B cell (primary cell): ENCODE data around the gene TGFBR2. TPM values are rescaled to one million over a fixed set of nuclear protein-coding genes. Genes with fewer than 3 reads are reported as not detected.

Experiments
- ATAC-seq: fragments of 200-7000 bp; cut with Tn5 transposase; one replicate; pipeline ENCODE4 v1.10.0; 2021; ENCODE audit warnings: low read depth, mild to moderate bottlenecking, moderate number of reproducible peaks, moderate library complexity
- CTCF ChIA-PET: fragments of 350-600 bp; sonication (Branson Sonifier 250); formaldehyde crosslinking; loops from one replicate; lab custom pipeline; 2021; ENCODE audit warnings: antibody characterized with exemption, inconsistent platforms; lab: Charles Lee
- POLR2A ChIA-PET: fragments of 350-600 bp; sonication (Branson Sonifier 250); formaldehyde crosslinking; loops from one replicate; lab custom pipeline; 2021; ENCODE audit warnings: antibody characterized with exemption; lab: Charles Lee
- DNase-seq: peaks from one replicate; pipeline ENCODE4 v3.0.0; 2013
- H2AFZ ChIP-seq: 2 replicates; pipeline ENCODE4 v1.6.1; 2012; ENCODE audit warnings: mild to moderate bottlenecking, low read depth, low read length; ENCODE audit not compliant: insufficient read depth, poor library complexity, severe bottlenecking
- H3K27ac ChIP-seq, 2 donors: 1 replicate in 1 of 2; 2 replicates in 1 of 2; pipeline ENCODE4 v1.5.1; 2012 to 2013; ENCODE audit warnings: low read length in 2 of 2, mild to moderate bottlenecking in 2 of 2, moderate library complexity in 1 of 2
- H3K27me3 ChIP-seq, 4 experiments: fragments of 200-600 bp in 1 of 4; sonication (generic) in 1 of 4; replicated peaks in 1 of 4; 1 replicate in 2 of 4; 2 replicates in 2 of 4; pipeline versions ENCODE4 v1.6.1 to v1.7.0; 2013 to 2016; ENCODE audit warnings: low read length in 3 of 4, mild to moderate bottlenecking in 2 of 4, mixed read lengths in 1 of 4, moderate library complexity in 1 of 4; ENCODE audit not compliant: insufficient read depth in 4 of 4, control insufficient read depth in 3 of 4; ENCODE audit errors: control extremely low read depth in 1 of 4
- H3K36me3 ChIP-seq, 2 experiments: replicated peaks in 1 of 2; 1 replicate in 1 of 2; 2 replicates in 1 of 2; pipeline versions ENCODE4 v1.6.1 to v1.7.1; 2013; ENCODE audit warnings: low read length in 1 of 2; ENCODE audit not compliant: insufficient read depth in 2 of 2, control insufficient read depth in 1 of 2; ENCODE audit errors: control extremely low read depth in 1 of 2, extremely low read depth in 1 of 2
- H3K4me1 ChIP-seq, 2 donors: fragments of 200-600 bp in 1 of 2; sonication (generic) in 1 of 2; 1 replicate in 1 of 2; 2 replicates in 1 of 2; pipeline versions ENCODE4 v1.5.1 to v1.6.1; 2013 to 2017; ENCODE audit warnings: low read length in 2 of 2; ENCODE audit not compliant: control insufficient read depth in 2 of 2, insufficient read depth in 2 of 2
- H3K4me2 ChIP-seq: replicated peaks from 2 replicates; pipeline ENCODE3; 2012; ENCODE audit warnings: mild to moderate bottlenecking, low read depth, low read length; ENCODE audit not compliant: poor library complexity, severe bottlenecking
- H3K4me3 ChIP-seq, 5 experiments: fragments of 200-600 bp in 1 of 5; sonication (generic) in 1 of 5; 1 replicate in 3 of 5; 2 replicates in 2 of 5; pipeline versions ENCODE4 v1.5.1 to v1.7.0; 2011 to 2016; ENCODE audit warnings: low read length in 4 of 5, mild to moderate bottlenecking in 4 of 5, low read depth in 2 of 5, control low read depth in 1 of 5, moderate library complexity in 1 of 5; ENCODE audit not compliant: insufficient read depth in 1 of 5; ENCODE audit errors: control extremely low read depth in 1 of 5, extremely low read depth in 1 of 5
- H3K79me2 ChIP-seq: fragments of 200-600 bp; sonication (generic); one replicate; pipeline ENCODE4 v1.6.0; 2016; ENCODE audit warnings: low read length; ENCODE audit not compliant: control insufficient read depth, insufficient read depth
- H3K9ac ChIP-seq: fragments of 200-600 bp; sonication (generic); 2 replicates; pipeline ENCODE4 v1.6.1; 2017; ENCODE audit warnings: mild to moderate bottlenecking, low read length, moderate library complexity
- H3K9me3 ChIP-seq, 3 donors: one replicate each; pipeline versions ENCODE4 v1.6.1 to v1.7.1; 2013; ENCODE audit warnings: low read length in 2 of 3; ENCODE audit not compliant: control insufficient read depth in 2 of 3, insufficient read depth in 1 of 3; ENCODE audit errors: control extremely low read depth in 1 of 3
- H4K20me1 ChIP-seq: 2 replicates; pipeline ENCODE4 v1.6.0; 2012; ENCODE audit warnings: mild to moderate bottlenecking, low read length; ENCODE audit not compliant: insufficient read depth, control insufficient read depth, poor library complexity, severe bottlenecking
- H3K27ac Mint-ChIP-seq: one replicate; pipeline ENCODE4 v1.8.0; 2021; ENCODE audit warnings: mixed read lengths
- H3K27me3 Mint-ChIP-seq: one replicate; pipeline ENCODE4 v1.8.0; 2021; ENCODE audit warnings: mixed read lengths
- H3K4me1 Mint-ChIP-seq: one replicate; pipeline ENCODE4 v1.8.0; 2021; ENCODE audit warnings: mixed read lengths
- H3K4me3 Mint-ChIP-seq: one replicate; pipeline ENCODE4 v1.8.0; 2021; ENCODE audit warnings: mixed read lengths
- H3K9me3 Mint-ChIP-seq: one replicate; pipeline ENCODE4 v1.8.0; 2022; ENCODE audit warnings: mixed read lengths; ENCODE audit not compliant: insufficient read depth
- EZH2 ChIP-seq: IDR thresholded peaks from 2 replicates; pipeline ENCODE4 v1.6.1; 2012; ENCODE audit warnings: borderline replicate concordance, low read depth, mild to moderate bottlenecking, moderate library complexity, low read length; ENCODE audit not compliant: insufficient read depth, poor library complexity, severe bottlenecking
- WGBS: methylation state at CpG from one replicate; pipeline ENCODE4 v1.1.5; 2013; ENCODE audit warnings: missing lambda C conversion rate; ENCODE audit not compliant: insufficient coverage; 5-methylcytosine and 5-hydroxymethylcytosine counted together
- intact Hi-C: fragments of 100-400 bp; cut with micrococcal nuclease; formaldehyde crosslinking; loops from one replicate; pipeline ENCODE4 v1.10.0; 2022
- polyA plus RNA-seq: library from polyadenylated mRNA; depleted of rRNA; stranded (reverse); fragments of >200 nt; gene quantifications from 2 replicates; pipeline ENCODE4 v1.2.3, GENCODE V29; 2012
- total RNA-seq, 2 donors: library from RNA; stranded (reverse); fragments of 120-200 nt in 1 of 2; gene quantifications; 1 replicate in 1 of 2; 2 replicates in 1 of 2; pipeline versions ENCODE4 v1.2.3 to v1.2.4, GENCODE V29; 2013 to 2022
- TF ChIP-seq, protein P1 (sequence below): fragments of 200-600 bp; IDR thresholded peaks from one replicate; pipeline ENCODE4 v1.8.0; 2022; ENCODE audit warnings: antibody characterized with exemption, mild to moderate bottlenecking

Gene TGFBR2
- total and polyA plus RNA-seq, 2 donors (not counting 1 experiment from before 2014, with no cell fraction given): 68.7 to 189 TPM

DNA sequence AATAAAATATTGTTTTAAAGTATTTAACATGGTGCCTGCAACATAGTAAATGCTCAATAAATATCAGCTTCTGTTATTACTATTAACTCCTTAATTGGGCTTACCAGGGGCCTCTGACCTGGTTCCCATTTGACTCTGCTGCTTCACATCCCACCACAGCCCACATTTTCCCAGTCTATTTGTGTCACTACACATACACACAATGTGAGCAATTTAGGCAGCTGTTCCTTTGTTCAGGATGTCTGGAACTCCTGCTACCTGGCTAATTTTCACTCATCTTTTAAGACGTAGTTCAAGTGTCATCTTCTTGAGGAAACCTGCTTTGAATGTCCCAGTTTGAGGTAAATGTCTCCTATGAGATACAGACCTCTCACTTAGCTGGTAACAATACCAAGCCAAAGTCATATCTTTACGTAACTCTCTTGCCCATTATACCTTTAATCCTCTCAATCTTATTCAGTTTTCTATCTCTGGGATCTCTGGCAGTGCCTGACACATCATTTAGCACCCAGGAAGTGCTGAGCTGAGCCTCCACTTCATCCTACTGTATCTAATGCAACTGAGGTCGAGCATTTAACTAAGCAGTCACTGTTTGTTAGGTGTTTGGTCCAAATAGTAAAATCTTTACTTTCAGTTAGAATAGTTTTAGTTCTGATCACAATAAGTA is 4.4 kb downstream of the TGFBR2 start:
- Histone ChIP-seq H3K9me3 (no peaks in the 10 kb centered on the region), H3K4me1 (peaks cover 69 to 75% of the 10 kb centered on the region in 2 donors), H3K27ac (peak overlapping the region; percentile 53 to 79), H3K36me3 (peaks cover 0 to 5% of the 10 kb centered on the region in 2 experiments), H3K4me2 (peak overlapping the region; percentile 90), H3K9ac (peak overlapping the region; percentile 98), H3K79me2 (peaks cover 98% of the 10 kb centered on the region), H4K20me1 (peaks cover 24% of the 10 kb centered on the region), H3K4me3 (peak overlapping the region; percentile 9 to 98 (median 23)), H2AFZ (peak overlapping the region; percentile 18), H3K27me3 (no peaks in the 10 kb centered on the region)
- TF ChIP-seq EZH2: no peak
- TF ChIP-seq, protein P1, sequence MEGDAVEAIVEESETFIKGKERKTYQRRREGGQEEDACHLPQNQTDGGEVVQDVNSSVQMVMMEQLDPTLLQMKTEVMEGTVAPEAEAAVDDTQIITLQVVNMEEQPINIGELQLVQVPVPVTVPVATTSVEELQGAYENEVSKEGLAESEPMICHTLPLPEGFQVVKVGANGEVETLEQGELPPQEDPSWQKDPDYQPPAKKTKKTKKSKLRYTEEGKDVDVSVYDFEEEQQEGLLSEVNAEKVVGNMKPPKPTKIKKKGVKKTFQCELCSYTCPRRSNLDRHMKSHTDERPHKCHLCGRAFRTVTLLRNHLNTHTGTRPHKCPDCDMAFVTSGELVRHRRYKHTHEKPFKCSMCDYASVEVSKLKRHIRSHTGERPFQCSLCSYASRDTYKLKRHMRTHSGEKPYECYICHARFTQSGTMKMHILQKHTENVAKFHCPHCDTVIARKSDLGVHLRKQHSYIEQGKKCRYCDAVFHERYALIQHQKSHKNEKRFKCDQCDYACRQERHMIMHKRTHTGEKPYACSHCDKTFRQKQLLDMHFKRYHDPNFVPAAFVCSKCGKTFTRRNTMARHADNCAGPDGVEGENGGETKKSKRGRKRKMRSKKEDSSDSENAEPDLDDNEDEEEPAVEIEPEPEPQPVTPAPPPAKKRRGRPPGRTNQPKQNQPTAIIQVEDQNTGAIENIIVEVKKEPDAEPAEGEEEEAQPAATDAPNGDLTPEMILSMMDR: no peak
- ATAC-seq (no peak), DNase-seq (no peak)
- Mint-ChIP-seq H3K4me3 (peak overlapping the region; percentile 92), H3K27ac (peak overlapping the region; percentile 61), H3K9me3 (no peaks in the 10 kb centered on the region), H3K4me1 (peaks cover 76% of the 10 kb centered on the region), H3K27me3 (no peaks in the 10 kb centered on the region)
- POLR2A ChIA-PET: interaction anchor here (0.7 kb wide), 1 partner anchor 93 kb away, joined by 6 read pairs; no protein-coding TSS in a partner anchor
- intact Hi-C loops: no loop called here
- CTCF ChIA-PET: interaction anchor here (1.0 to 1.7 kb wide), 3 partner anchors 12 to 18 kb away, joined by 3 to 6 read pairs (median 3); no protein-coding TSS in a partner anchor
- WGBS: 38% methylated on average over 1 of the region's 3 CpGs
